Liver (tissue), 3 donors: Measurements from ENCODE around the gene G6PC1.

Experiments
- JUND ChIP-seq, 2 donors: IDR thresholded peaks; 2 replicates each; pipeline ENCODE4 v1.6.1; 2016; ENCODE audit warnings: antibody characterized with exemption in 2 of 2
- RAD21 ChIP-seq, 2 donors: IDR thresholded peaks; 2 replicates each; pipeline ENCODE4 v1.6.1; 2016; ENCODE audit warnings: antibody characterized with exemption in 2 of 2, mild to moderate bottlenecking in 2 of 2
- REST ChIP-seq: IDR thresholded peaks from 2 replicates; pipeline ENCODE4 v1.6.1; 2016; ENCODE audit warnings: antibody characterized with exemption, mild to moderate bottlenecking
- TF ChIP-seq, protein P1 (sequence below): fragments of 150-350 bp; IDR thresholded peaks from 2 replicates; pipeline ENCODE4 v1.5.1; 2017; ENCODE audit warnings: improper control_type of control experiment, low read depth, low read length; ENCODE audit not compliant: missing input control
- TF ChIP-seq, protein P2 (sequence below): IDR thresholded peaks from 2 replicates; pipeline ENCODE4 v1.6.1; 2016; ENCODE audit warnings: antibody characterized with exemption
- TF ChIP-seq, protein P3 (sequence below): IDR thresholded peaks from 2 replicates; pipeline ENCODE4 v1.6.1; 2016; ENCODE audit warnings: antibody characterized with exemption
- donor health status: healthy.
- donor health status: healthy.

DNA sequence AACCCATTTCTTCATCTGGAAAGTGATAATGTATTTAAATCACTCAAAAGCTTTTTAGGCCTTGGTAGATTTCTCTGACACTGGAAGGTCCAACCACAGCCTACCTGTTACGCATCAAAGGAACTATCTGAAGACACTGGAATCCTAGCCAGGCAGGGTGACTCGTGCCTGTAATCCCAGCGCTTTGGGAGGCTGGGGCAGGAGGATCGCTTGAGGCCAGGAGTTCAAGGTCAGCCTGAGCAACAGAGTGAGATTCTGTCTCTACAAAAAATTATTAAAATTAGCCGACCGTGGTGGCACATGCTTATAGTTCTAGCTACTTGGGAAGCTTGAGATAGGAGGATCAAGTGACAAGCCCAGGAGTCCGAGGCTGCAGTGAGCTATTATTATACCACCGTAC is 18.4 kb upstream of the G6PC1 start:
- TF ChIP-seq JUND (IDR thresholded peaks at IDR 0.05) (no peak), REST (no peak), RAD21 (IDR thresholded peaks at IDR 0.05) (no peak)
- TF ChIP-seq, protein P1, sequence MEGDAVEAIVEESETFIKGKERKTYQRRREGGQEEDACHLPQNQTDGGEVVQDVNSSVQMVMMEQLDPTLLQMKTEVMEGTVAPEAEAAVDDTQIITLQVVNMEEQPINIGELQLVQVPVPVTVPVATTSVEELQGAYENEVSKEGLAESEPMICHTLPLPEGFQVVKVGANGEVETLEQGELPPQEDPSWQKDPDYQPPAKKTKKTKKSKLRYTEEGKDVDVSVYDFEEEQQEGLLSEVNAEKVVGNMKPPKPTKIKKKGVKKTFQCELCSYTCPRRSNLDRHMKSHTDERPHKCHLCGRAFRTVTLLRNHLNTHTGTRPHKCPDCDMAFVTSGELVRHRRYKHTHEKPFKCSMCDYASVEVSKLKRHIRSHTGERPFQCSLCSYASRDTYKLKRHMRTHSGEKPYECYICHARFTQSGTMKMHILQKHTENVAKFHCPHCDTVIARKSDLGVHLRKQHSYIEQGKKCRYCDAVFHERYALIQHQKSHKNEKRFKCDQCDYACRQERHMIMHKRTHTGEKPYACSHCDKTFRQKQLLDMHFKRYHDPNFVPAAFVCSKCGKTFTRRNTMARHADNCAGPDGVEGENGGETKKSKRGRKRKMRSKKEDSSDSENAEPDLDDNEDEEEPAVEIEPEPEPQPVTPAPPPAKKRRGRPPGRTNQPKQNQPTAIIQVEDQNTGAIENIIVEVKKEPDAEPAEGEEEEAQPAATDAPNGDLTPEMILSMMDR = no peak
- TF ChIP-seq, protein P2, sequence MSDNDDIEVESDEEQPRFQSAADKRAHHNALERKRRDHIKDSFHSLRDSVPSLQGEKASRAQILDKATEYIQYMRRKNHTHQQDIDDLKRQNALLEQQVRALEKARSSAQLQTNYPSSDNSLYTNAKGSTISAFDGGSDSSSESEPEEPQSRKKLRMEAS = no peak
- TF ChIP-seq, protein P3, sequence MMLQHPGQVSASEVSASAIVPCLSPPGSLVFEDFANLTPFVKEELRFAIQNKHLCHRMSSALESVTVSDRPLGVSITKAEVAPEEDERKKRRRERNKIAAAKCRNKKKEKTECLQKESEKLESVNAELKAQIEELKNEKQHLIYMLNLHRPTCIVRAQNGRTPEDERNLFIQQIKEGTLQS = no peak
